ENCODE data around the gene TINAG. TPM values are rescaled to one million over a fixed set of nuclear protein-coding genes. Genes with fewer than 3 reads are reported as not detected.

Gene TINAG
- total RNA-seq, 1 experiment from 2014 or later = not detected

- no peak for DNase-seq (ENCODE audit: low read depth, low spot score)
- in situ Hi-C loops (cut with HindIII; ENCODE audit: low pct_unique_long_range_greater_than_20kb, low sequenced_read_pairs) = no loop called here
Observed at GRCh38 chr6:54386295-54386694, 78.1 kb downstream of the TINAG start.

DNA sequence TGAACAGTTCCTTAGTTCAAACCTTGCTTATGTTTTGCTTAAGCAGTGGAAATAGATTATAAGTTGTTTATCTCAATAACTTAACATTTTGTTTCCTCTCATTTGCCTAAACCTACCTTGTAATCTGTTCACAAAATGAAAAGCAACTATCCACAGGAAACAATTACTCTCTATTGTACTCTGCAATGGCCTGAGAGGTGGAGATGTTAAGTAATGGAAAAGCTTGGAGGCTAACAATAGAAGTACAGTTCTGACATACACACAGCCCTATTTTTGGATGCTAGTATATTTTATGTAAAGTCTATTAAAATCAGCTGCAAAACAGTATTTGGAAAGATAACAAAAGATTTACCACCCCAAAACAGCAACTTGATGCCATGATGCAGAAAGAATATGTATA, 82.1 kb downstream of the TINAG start:
- in situ Hi-C loops (cut with HindIII; ENCODE audit: low pct_unique_long_range_greater_than_20kb, low sequenced_read_pairs) = no loop called here
- DNase-seq (ENCODE audit: low read depth, low spot score) = no peak

DNA sequence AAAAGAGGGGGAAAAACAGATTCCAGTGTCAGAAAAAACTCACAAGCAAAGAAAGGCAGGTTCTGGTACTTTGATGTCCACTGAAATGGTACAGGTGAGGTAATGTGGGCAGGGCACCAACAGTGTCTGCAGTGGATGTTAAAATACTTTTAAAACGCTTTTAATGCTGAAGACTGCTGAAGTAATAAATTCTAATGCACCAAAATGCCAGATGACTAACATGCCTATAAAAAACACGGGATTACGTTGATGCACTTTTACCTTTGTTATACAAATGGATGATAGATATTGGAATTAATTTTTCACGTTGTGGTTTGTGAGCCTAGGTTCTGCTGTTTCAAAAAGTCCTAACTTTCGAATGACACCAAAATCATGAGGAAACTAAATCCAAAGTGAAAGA, 83.3 kb downstream of the TINAG start:
- in situ Hi-C loops (cut with HindIII; ENCODE audit: low pct_unique_long_range_greater_than_20kb, low sequenced_read_pairs) = no loop called here
- no peak for DNase-seq (ENCODE audit: low read depth, low spot score)

- in situ Hi-C loops (cut with HindIII; ENCODE audit: low pct_unique_long_range_greater_than_20kb, low sequenced_read_pairs) = no loop called here
- no peak for DNase-seq (ENCODE audit: low read depth, low spot score)
Observed at GRCh38 chr6:54403096-54403495, 94.9 kb downstream of the TINAG start.

DNA sequence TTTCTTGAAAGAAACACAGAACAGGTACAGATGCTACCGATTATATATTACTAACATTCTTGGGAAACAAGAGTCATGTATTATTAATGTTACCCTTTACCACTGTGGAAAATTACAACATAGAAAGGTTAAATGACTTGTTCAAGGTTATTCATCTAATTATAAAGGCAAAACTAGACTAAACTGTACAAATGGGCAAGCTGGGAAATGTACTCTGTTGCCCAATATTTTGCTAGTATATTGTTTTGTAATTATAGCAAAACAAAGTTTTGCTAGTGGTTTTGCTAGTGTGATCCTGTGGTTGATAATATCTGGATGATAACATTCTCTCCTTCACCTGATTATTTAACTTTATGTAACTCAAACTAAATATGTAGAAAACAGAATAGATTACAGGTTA, 96.5 kb downstream of the TINAG start:
- in situ Hi-C loops (cut with HindIII; ENCODE audit: low pct_unique_long_range_greater_than_20kb, low sequenced_read_pairs) = no loop called here
- no peak for DNase-seq (ENCODE audit: low read depth, low spot score)

DNA sequence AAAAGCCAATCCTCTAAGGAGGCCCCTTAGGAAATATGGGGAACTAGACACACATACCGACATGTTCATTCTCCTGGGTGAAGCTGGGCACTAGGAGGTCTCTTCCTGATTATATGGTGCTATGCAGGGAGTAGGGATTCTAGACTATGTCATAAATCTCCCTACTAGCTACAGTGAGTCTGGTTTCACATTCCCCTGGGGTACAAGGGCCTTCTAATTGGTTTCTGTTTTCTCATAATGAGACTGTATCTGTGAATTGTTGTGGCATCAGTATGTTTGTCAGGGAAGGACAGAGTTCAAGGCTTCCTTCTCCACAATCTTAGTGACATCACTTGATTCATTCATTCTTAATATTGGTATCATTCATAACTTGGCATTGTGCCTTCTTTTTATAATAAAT, 103.5 kb downstream of the TINAG start:
- no peak for DNase-seq (ENCODE audit: low read depth, low spot score)
- in situ Hi-C loops (cut with HindIII; ENCODE audit: low pct_unique_long_range_greater_than_20kb, low sequenced_read_pairs) = no loop called here

- in situ Hi-C loops (cut with HindIII; ENCODE audit: low pct_unique_long_range_greater_than_20kb, low sequenced_read_pairs) = no loop called here
- DNase-seq (ENCODE audit: low read depth, low spot score) = no peak
Observed at GRCh38 chr6:54415517-54415916, 107.3 kb downstream of the TINAG start.

DNA sequence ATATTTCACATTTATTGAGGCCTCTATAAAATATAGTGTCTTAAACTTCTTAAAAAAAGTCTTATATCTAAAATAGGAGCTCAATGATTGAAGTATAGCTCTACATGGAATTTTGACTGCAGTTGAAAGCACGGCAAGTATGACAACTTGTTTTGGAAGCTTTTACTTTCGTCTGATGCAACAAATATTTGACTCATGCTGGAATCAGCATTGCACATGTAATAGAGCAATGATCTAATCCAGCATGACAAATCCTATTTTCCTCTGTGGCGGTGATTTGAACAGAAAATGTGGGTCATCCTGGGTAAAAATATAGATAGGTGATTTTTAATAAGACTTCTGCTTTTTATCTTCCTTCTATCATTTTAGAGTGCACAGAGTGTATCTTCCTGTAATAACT, 111.6 kb downstream of the TINAG start:
- in situ Hi-C loops (cut with HindIII; ENCODE audit: low pct_unique_long_range_greater_than_20kb, low sequenced_read_pairs) = no loop called here
- DNase-seq (ENCODE audit: low read depth, low spot score) = no peak

DNA sequence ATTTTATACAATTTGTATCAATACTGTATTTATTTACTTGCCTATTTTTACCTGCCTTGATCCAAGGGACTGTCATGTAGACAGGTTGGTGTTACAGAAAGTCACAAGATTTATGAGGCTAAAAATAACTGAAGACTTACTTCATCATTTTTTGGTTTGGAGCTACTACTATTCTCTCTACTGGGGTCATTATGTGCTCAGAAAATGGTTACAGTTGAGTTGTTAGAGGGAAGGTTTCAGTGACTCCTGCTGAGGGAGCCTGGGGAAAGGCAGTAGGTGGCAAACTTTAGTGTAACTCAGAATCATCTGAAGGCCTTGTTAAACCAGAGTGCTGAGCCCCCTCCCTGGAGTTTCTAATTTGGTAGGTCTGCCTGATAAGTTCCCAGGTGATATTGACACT, 118.8 kb downstream of the TINAG start:
- DNase-seq (ENCODE audit: low read depth, low spot score) = no peak
- in situ Hi-C loops (cut with HindIII; ENCODE audit: low pct_unique_long_range_greater_than_20kb, low sequenced_read_pairs) = no loop called here

DNA sequence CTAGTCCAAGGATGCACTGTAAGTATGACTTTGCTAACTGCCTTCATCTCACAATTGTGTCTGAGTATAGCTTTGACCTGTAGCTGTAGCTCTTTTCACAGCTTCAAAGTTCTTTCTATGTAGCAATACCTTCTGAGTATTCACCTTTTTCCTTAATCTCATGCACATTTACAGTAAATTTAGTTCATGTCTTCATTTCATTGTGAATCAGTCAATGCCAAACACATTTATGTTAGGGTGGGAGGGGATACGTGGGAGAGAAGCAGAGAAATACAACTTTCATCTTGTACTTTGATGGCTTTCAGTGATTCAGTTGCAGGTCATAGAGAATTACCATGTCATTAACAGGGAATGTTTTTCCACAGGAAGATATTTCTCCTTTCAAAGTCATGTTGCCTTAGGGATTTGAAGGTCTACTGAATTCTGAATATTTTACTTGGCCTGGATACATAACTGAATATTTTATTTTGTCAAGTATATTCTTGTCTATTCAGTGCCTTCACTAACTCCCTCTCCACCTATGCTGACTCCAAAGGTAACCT, 119.2 kb downstream of the TINAG start:
- in situ Hi-C loops (cut with HindIII; ENCODE audit: low pct_unique_long_range_greater_than_20kb, low sequenced_read_pairs) = no loop called here
- DNase-seq (ENCODE audit: low read depth, low spot score) = no peak

GRCh38 chr6:54428431-54428830, 120.2 kb downstream of the TINAG start:
- no peak for DNase-seq (ENCODE audit: low read depth, low spot score)
- in situ Hi-C loops (cut with HindIII; ENCODE audit: low pct_unique_long_range_greater_than_20kb, low sequenced_read_pairs) = no loop called here

- in situ Hi-C loops (cut with HindIII; ENCODE audit: low pct_unique_long_range_greater_than_20kb, low sequenced_read_pairs) = no loop called here
- no peak for DNase-seq (ENCODE audit: low read depth, low spot score)
Observed at GRCh38 chr6:54431466-54431865, 123.2 kb downstream of the TINAG start.

Other genes with a start within 250 kb of the TINAG start
- gene MLIP, start 197.0 kb upstream of the TINAG start, total RNA-seq (2014; rRNA removed; shearing (Covaris generic)) = 16.6 and 23.9 TPM in 2 replicates

Data from SK-MEL-5 (cell line).